SU-DHL-6 (cell line): Measurements from ENCODE around the gene MYT1.
"Not testable (repeated sequence)": the region's sequence is repeated elsewhere in the genome, so short reads cannot be mapped to it uniquely, and the experiment has no call there.

Source experiments
- H2AFZ ChIP-seq: fragments of 200-600 bp; sonication (generic); 2 replicates; pipeline ENCODE4 v1.6.1; 2014; ENCODE audit warnings: low read depth, mild to moderate bottlenecking, moderate library complexity, mixed read lengths, antibody characterized with exemption, low read length; ENCODE audit not compliant: severe bottlenecking
- H3F3A ChIP-seq: fragments of 200-600 bp; shearing (Covaris generic); 2 replicates; pipeline ENCODE4 v1.6.0; 2016; ENCODE audit warnings: antibody characterized with exemption, mild to moderate bottlenecking; ENCODE audit not compliant: insufficient read depth
- H3K27ac ChIP-seq: fragments of 200-600 bp; sonication (generic); 2 replicates; pipeline ENCODE4 v1.5.1; 2016; ENCODE audit warnings: low read depth, mild to moderate bottlenecking, low read length, moderate library complexity, mixed read lengths
- H3K27me3 ChIP-seq: fragments of 200-600 bp; sonication (generic), shearing (Covaris generic); 2 replicates; pipeline ENCODE4 v1.6.0; 2014; ENCODE audit warnings: mild to moderate bottlenecking, low read length
- H3K36me3 ChIP-seq: fragments of 200-600 bp; sonication (generic); 2 replicates; pipeline ENCODE4 v1.6.1; 2014; ENCODE audit warnings: mild to moderate bottlenecking, low read length, mixed read lengths
- H3K4me2 ChIP-seq: fragments of 300-600, 200-600 bp; shearing (Covaris generic), sonication (generic); 2 replicates; pipeline ENCODE4 v1.6.0; 2014; ENCODE audit warnings: low read length, low read depth, mild to moderate bottlenecking; ENCODE audit not compliant: poor library complexity, severe bottlenecking
- H3K4me3 ChIP-seq: fragments of 200-600 bp; sonication (generic); 2 replicates; pipeline ENCODE4 v1.5.1; 2014; ENCODE audit warnings: antibody characterized with exemption, low read length, mild to moderate bottlenecking, mixed read lengths; ENCODE audit not compliant: insufficient read depth, poor library complexity, severe bottlenecking
- H3K79me2 ChIP-seq: fragments of 200-600 bp; sonication (generic); 2 replicates; pipeline ENCODE4 v1.6.1; 2014; ENCODE audit warnings: mild to moderate bottlenecking, low read length, moderate library complexity; ENCODE audit not compliant: insufficient read depth
- H3K9ac ChIP-seq: fragments of 200-600 bp; sonication (generic); 2 replicates; pipeline ENCODE4 v1.7.0; 2014; ENCODE audit warnings: mild to moderate bottlenecking, low read length
- H3K9me2 ChIP-seq: fragments of 200-600 bp; sonication (generic); replicated peaks from 2 replicates; pipeline ENCODE4 v1.6.1; 2014; ENCODE audit warnings: low read length; ENCODE audit not compliant: insufficient read depth
- H3K9me3 ChIP-seq: fragments of 200-600 bp; sonication (generic); 2 replicates; pipeline ENCODE4 v1.6.1; 2014; ENCODE audit warnings: low read length, mixed read lengths; ENCODE audit not compliant: insufficient read depth
- H4K20me1 ChIP-seq: fragments of 200-600 bp; sonication (generic); 2 replicates; pipeline ENCODE4 v1.6.1; 2014; ENCODE audit warnings: low read depth, mild to moderate bottlenecking, antibody characterized with exemption, low read length, moderate library complexity, mixed read lengths
- EZH2phosphoT487 ChIP-seq: fragments of 200-600 bp; sonication (generic), shearing (Covaris generic); conservative IDR thresholded peaks from 2 replicates; pipeline ENCODE4 v1.6.1; 2018; ENCODE audit warnings: mild to moderate bottlenecking, antibody characterized with exemption, low read length, moderate library complexity, mixed read lengths
- TF ChIP-seq, protein P1 (sequence below): fragments of 200-600 bp; sonication (generic); IDR thresholded peaks from one replicate; pipeline ENCODE4 v1.5.1; 2017; ENCODE audit warnings: antibody characterized with exemption, mild to moderate bottlenecking, low read length, moderate library complexity; ENCODE audit not compliant: insufficient read depth, poor library complexity, severe bottlenecking

Gene MYT1

DNA sequence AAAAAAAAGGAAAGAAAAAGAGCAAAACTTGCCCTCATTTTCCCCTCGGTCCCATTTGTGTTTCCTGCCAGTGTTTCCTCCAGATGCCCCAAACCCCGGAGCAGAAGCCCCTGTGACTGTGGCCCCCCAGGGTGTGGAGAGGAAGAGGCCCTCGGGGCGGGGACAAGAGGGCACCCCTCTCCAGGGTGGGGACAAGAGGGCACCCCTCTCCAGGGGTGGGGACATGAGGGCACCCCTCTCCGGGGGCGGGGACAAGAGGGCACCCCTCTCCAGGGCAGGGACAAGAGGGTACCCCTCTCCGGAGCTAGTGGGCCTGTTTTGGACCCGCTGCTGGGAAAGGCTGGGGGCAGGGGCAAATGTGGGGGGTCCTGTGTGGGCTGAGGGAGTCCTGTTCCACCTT lies 13.1 kb downstream of the MYT1 start:
- no peaks in the 10 kb centered on the region for H3K36me3 ChIP-seq
- H3K9me3 ChIP-seq: no peaks in the 10 kb centered on the region
- no peaks in the 10 kb centered on the region for H4K20me1 ChIP-seq
- H3K79me2 ChIP-seq: no peaks in the 10 kb centered on the region
- TF ChIP-seq EZH2phosphoT487: no peak
- TF ChIP-seq, protein P1, sequence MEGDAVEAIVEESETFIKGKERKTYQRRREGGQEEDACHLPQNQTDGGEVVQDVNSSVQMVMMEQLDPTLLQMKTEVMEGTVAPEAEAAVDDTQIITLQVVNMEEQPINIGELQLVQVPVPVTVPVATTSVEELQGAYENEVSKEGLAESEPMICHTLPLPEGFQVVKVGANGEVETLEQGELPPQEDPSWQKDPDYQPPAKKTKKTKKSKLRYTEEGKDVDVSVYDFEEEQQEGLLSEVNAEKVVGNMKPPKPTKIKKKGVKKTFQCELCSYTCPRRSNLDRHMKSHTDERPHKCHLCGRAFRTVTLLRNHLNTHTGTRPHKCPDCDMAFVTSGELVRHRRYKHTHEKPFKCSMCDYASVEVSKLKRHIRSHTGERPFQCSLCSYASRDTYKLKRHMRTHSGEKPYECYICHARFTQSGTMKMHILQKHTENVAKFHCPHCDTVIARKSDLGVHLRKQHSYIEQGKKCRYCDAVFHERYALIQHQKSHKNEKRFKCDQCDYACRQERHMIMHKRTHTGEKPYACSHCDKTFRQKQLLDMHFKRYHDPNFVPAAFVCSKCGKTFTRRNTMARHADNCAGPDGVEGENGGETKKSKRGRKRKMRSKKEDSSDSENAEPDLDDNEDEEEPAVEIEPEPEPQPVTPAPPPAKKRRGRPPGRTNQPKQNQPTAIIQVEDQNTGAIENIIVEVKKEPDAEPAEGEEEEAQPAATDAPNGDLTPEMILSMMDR: no peak
- no peak overlapping the region for H3K9ac ChIP-seq
- no peak overlapping the region for H3K27ac ChIP-seq
- no peak overlapping the region for H3K4me3 ChIP-seq
- no peaks in the 10 kb centered on the region for H3F3A ChIP-seq
- no peak overlapping the region for H2AFZ ChIP-seq
- H3K27me3 ChIP-seq: no peaks in the 10 kb centered on the region
- no peaks in the 10 kb centered on the region for H3K9me2 ChIP-seq
- H3K4me2 ChIP-seq: no peak overlapping the region

DNA sequence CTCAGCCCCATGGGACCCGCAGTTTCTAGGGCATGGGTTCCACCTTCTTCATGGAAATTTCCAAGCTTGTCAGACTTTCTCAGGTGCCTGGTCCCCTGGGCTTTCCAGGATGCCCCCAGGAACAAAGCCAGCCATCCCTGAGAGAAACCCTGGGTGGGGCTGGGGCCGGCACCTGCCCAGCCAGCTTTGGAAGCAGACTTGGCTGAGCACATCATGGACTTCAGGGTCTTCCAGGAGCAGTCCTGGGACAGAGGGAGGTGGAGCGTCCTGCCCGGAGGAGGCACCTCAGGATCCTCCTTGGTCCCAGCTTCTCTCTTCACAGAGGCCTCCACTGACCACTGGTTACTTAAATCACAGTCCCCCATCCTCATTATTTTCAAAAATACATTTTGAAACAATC lies 13.5 kb downstream of the MYT1 start:
- no peaks in the 10 kb centered on the region for H3K27me3 ChIP-seq
- no peaks in the 10 kb centered on the region for H3K9me2 ChIP-seq
- H3K4me3 ChIP-seq: no peak overlapping the region
- TF ChIP-seq, protein P1: no peak
- H3F3A ChIP-seq: no peaks in the 10 kb centered on the region
- H3K4me2 ChIP-seq: no peak overlapping the region
- H3K27ac ChIP-seq: no peak overlapping the region
- no peaks in the 10 kb centered on the region for H3K36me3 ChIP-seq
- no peaks in the 10 kb centered on the region for H3K9me3 ChIP-seq
- H3K79me2 ChIP-seq: no peaks in the 10 kb centered on the region
- no peaks in the 10 kb centered on the region for H4K20me1 ChIP-seq
- H3K9ac ChIP-seq: no peak overlapping the region
- no peak overlapping the region for H2AFZ ChIP-seq

DNA sequence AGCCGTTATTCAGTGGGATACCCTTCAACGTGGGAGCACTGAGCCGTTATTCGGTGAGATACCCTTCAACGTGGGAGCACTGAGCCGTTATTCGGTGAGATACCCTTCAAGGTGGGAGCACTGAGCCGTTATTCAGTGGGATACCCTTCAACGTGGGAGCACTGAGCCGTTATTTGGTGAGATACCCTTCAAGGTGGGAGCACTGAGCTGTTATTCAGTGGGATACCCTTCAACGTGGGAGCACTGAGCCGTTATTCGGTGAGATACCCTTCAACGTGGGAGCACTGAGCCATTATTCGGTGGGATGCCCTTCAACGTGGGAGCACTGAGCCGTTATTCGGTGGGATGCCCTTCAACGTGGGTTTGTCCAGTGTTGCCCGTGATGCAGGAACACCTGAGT lies 14.7 kb downstream of the MYT1 start:
- not testable (repeated sequence) for H3K36me3 ChIP-seq, H3F3A ChIP-seq, H2AFZ ChIP-seq, H3K79me2 ChIP-seq, H3K9me2 ChIP-seq, H3K4me2 ChIP-seq, H4K20me1 ChIP-seq, H3K27me3 ChIP-seq, H3K9ac ChIP-seq, H3K4me3 ChIP-seq, H3K27ac ChIP-seq, H3K9me3 ChIP-seq

DNA sequence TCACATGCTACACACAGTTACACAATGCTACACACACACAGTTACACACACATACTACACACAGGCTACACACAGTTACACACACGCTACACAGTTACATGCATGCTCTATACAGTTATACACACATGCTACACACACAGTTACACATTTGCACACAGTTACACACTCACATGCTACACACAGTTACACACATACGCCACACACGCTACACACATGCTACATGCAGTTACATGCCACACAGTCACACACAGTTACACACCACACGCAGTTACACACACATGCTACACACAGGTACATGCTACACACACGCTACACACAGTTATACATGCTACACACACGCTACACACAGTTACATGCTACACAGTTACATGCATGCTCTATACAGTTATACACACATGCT lies 15.6 kb downstream of the MYT1 start:
- H3K9me3 ChIP-seq: no peaks in the 10 kb centered on the region
- H2AFZ ChIP-seq: no peak overlapping the region
- H3K9ac ChIP-seq: no peak overlapping the region
- no peak overlapping the region for H3K4me3 ChIP-seq
- TF ChIP-seq, protein P1: no peak
- H3K9me2 ChIP-seq: no peaks in the 10 kb centered on the region
- H3F3A ChIP-seq: no peaks in the 10 kb centered on the region
- no peak overlapping the region for H3K4me2 ChIP-seq
- H3K36me3 ChIP-seq: no peaks in the 10 kb centered on the region
- H4K20me1 ChIP-seq: no peaks in the 10 kb centered on the region
- H3K27ac ChIP-seq: no peak overlapping the region
- no peaks in the 10 kb centered on the region for H3K79me2 ChIP-seq
- no peaks in the 10 kb centered on the region for H3K27me3 ChIP-seq
